VCaP (cell line): ENCODE measurements around the gene MNAT1.

ENCODE experiments used
- H3K27ac ChIP-seq: fragments of 450-650 bp; 2 replicates; pipeline ENCODE4 v1.5.1; 2017
- TF ChIP-seq, protein P1 (sequence below): fragments of 450-650 bp; conservative IDR thresholded peaks from 2 replicates; pipeline ENCODE4 v1.5.1; 2017; ENCODE audit warnings: mild to moderate bottlenecking, moderate library complexity

Gene MNAT1

DNA sequence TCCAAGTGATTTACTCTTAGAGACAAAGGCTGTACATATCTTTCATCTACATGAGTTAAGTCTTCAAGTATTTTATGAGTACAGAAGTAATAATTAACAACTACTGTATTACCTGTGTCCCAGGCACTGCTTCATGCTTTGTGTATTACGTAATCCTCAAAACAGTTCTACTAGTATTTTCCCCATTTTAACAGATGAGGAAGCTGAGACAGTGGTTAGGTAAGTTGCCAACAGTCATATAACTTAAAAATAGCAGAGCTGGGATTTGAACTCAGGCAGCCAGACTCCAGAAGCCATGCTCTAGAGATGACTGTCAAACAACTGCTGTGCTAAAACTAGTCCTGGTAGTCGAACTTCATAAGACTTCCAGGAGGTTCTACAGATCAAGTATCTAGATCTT is 235.6 kb downstream of the MNAT1 start:
- no peak overlapping the region for H3K27ac ChIP-seq
- TF ChIP-seq, protein P1, sequence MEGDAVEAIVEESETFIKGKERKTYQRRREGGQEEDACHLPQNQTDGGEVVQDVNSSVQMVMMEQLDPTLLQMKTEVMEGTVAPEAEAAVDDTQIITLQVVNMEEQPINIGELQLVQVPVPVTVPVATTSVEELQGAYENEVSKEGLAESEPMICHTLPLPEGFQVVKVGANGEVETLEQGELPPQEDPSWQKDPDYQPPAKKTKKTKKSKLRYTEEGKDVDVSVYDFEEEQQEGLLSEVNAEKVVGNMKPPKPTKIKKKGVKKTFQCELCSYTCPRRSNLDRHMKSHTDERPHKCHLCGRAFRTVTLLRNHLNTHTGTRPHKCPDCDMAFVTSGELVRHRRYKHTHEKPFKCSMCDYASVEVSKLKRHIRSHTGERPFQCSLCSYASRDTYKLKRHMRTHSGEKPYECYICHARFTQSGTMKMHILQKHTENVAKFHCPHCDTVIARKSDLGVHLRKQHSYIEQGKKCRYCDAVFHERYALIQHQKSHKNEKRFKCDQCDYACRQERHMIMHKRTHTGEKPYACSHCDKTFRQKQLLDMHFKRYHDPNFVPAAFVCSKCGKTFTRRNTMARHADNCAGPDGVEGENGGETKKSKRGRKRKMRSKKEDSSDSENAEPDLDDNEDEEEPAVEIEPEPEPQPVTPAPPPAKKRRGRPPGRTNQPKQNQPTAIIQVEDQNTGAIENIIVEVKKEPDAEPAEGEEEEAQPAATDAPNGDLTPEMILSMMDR = no peak

DNA sequence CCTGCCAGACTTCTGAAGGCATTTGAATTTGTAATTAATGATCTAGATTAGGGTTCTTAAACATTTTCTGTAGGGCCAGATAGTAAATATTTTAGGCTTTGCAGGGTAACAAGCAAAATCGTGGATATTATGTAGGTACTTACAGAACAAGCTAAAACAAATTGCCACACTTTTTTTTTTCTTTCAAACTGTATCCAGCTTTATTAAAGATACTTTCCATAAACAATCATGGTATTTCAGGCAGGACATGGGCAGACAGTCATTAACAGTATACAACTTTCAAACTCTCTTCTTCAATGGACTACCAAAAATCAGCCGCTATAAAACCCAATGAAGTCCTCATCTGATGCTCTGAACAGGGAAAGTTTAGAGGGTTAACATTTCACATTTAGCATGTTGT is 236.7 kb downstream of the MNAT1 start:
- TF ChIP-seq, protein P1 = no peak
- H3K27ac ChIP-seq = no peak overlapping the region

DNA sequence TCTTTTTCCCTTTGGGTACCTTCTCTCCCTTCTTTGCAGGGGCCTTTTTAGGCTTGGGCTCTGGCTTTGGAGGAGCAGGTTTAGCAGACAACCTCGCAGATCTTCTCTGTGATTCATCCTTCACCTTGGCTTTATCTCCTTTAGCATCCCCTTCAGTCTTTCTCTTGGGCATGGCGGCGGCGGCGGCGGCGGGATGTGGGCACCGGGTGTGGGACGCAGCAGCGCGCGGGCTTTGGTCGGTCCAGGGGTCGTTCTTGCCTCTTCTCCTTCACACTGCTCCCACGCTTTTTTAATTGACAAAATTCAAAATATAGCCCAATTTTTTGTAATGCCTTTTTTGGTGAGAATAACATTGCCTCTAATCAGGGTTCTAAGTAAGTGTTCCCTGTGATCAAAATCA is 237.7 kb downstream of the MNAT1 start:
- TF ChIP-seq, protein P1 = no peak
- H3K27ac ChIP-seq = no peak overlapping the region

DNA sequence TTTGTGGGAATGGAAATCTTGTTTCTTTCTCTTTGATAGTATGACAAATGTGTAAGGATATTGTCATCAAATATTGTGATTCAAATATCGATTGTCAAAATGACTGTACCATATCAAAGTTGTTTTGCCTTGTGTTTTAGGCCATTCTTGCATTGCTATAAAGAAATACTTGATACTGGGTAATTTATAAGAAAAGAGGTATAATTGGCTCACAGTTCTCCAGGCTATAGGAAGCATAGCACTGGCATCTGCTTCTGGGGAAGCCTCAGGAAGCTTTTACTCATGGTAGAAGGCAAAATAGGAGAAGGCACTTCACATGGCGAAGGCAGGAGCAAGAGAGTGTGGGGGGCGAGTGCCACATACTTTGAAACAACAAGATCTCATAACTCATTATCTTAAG is 238.5 kb downstream of the MNAT1 start:
- no peak overlapping the region for H3K27ac ChIP-seq
- TF ChIP-seq, protein P1 = no peak

DNA sequence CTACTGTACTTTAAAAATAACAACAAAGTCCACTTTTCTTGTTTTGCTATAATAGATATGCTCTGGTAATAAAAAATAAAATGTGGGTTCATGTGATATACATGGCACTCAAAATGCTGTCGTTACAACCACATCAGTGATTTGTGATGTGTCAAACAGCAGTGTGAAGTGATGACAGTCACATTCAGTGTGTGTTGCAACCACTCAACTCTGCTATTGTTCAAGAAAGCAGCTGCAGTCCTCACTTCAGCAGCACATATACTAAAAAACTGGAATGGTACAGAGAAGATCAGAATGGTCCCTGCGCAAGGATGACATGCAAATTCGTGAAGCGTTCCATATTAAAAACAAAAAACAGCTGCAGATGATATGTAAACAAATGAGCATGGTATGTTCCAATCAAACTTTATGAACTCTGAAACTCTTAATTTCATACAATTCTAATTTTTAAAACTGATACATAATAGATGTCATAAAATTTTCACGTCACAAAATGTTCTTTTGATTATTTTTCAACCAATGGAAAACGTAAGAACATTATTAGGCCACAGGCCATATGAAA is 239.6 kb downstream of the MNAT1 start:
- no peak overlapping the region for H3K27ac ChIP-seq
- TF ChIP-seq, protein P1 = no peak

DNA sequence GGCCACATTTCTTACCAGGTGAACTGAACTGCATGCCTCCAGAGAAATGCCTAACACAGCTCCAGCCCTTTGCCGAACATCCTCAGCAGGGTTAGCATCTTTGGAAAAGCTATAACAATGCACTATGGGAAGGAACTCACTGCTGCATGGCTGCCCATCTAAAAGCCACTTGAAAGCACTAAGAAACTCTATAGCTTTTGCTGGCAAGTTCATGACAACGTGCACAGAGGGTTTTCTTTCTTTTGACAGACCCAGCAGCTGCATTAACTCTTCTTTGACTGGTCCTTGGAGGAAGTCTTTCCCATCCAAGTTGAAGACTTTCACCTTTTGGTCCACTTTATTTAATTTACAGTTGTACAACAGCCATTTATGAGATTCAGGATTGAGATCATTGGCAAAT is 241.0 kb downstream of the MNAT1 start:
- no peak overlapping the region for H3K27ac ChIP-seq
- TF ChIP-seq, protein P1 = no peak

DNA sequence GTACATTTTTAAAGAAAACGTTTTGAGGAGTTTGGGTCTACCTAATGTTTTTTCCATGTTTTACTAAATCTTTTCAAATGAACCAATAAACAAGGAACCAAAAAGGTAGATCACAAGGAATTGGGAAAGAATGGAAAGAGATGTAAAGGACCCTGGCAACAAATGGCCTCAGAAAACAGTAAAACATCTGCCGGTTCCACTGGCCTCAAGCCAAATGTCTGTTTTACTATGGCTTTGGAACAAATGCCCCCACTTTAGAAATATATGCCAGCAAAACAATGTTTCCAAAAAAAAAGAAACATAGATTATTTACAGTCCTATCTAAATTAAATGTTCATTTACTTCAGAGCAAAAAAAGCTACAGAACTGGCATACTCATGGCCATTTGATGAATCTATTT is 243.3 kb downstream of the MNAT1 start:
- H3K27ac ChIP-seq = no peak overlapping the region
- TF ChIP-seq, protein P1 = no peak
